Activated T-helper 1 cell treated with anti-CD3 and anti-CD28 coated beads, Interleukin-12 subunit alpha, Interleukin-12 subunit beta, Interleukin-2, Interleukin-4 antibody, amounts not matched to agents 30 ng/mL and 10 ng/mL and 1 ng/mL, durations not matched to agents 14 hours and 24 hours and 36 hours (primary cell): ENCODE data around the gene MT1F. TPM values are rescaled to one million over a fixed set of nuclear protein-coding genes. Genes with fewer than 3 reads are reported as not detected.

Source experiments
- DNase-seq: peaks from one replicate; pipeline ENCODE4 v3.0.0; 2021; ENCODE audit warnings: low spot score
- H3K27ac Mint-ChIP-seq: one replicate; pipeline ENCODE4 v1.8.0; 2021; ENCODE audit warnings: mild to moderate bottlenecking, mixed read lengths
- H3K27me3 Mint-ChIP-seq: one replicate; pipeline ENCODE4 v1.8.0; 2022; ENCODE audit warnings: mild to moderate bottlenecking, moderate library complexity, mixed read lengths; ENCODE audit not compliant: insufficient read depth
- H3K36me3 Mint-ChIP-seq: one replicate; pipeline ENCODE4 v1.8.0; 2021; ENCODE audit warnings: low read depth, mixed read lengths
- H3K4me1 Mint-ChIP-seq: one replicate; pipeline ENCODE4 v1.8.0; 2021; ENCODE audit warnings: low read depth, mixed read lengths
- H3K4me3 Mint-ChIP-seq: one replicate; pipeline ENCODE4 v1.8.0; 2021; ENCODE audit warnings: mild to moderate bottlenecking, moderate library complexity, mixed read lengths
- H3K9me3 Mint-ChIP-seq: one replicate; pipeline ENCODE4 v1.8.0; 2021; ENCODE audit warnings: mixed read lengths
- intact Hi-C: fragments of 100-400 bp; cut with micrococcal nuclease; formaldehyde crosslinking; loops from one replicate; pipeline ENCODE4 v1.15.1; 2024
- total RNA-seq: library from RNA; stranded (reverse); gene quantifications from 2 replicates; pipeline ENCODE4 v1.2.3, GENCODE V29; 2022

Gene MT1F
- total RNA-seq, 1 donor from 2014 or later: 5.2 TPM

GRCh38 chr16:56641166-56641565 lies 16.6 kb upstream of the MT1F start:
- Mint-ChIP-seq H3K27me3 (peaks cover 56% of the 10 kb centered on the region), H3K9me3 (no peaks in the 10 kb centered on the region), H3K4me1 (peaks cover 37% of the 10 kb centered on the region), H3K4me3 (no peak overlapping the region), H3K36me3 (no peaks in the 10 kb centered on the region), H3K27ac (no peak overlapping the region)
- intact Hi-C loops: no loop called here
- no peak for DNase-seq

- H3K27ac Mint-ChIP-seq: no peak overlapping the region
- H3K4me1 Mint-ChIP-seq: peaks cover 25% of the 10 kb centered on the region
- intact Hi-C loops: loop anchor here (1.0 to 2.0 kb wide), 7 partner anchors 14 to 66 kb away; partner anchors contain the start of genes MT1E, MT1F, MT1X and MT2A
- no peaks in the 10 kb centered on the region for H3K9me3 Mint-ChIP-seq
- peak overlapping the region; percentile 70 for H3K4me3 Mint-ChIP-seq
- DNase-seq: peak; percentile 75
- peaks cover 52% of the 10 kb centered on the region for H3K27me3 Mint-ChIP-seq
- H3K36me3 Mint-ChIP-seq: no peaks in the 10 kb centered on the region
Measured at GRCh38 chr16:56643080-56643778, 14.5 kb upstream of the MT1F start.

- H3K27ac Mint-ChIP-seq: no peak overlapping the region
- no peak for DNase-seq
- intact Hi-C loops: loop anchor here (1.0 to 2.0 kb wide), 7 partner anchors 13 to 67 kb away; partner anchors contain the start of genes MT1E, MT1F, MT1X and MT2A
- peaks cover 25% of the 10 kb centered on the region for H3K4me1 Mint-ChIP-seq
- peak overlapping the region; percentile 70 for H3K4me3 Mint-ChIP-seq
- peaks cover 54% of the 10 kb centered on the region for H3K27me3 Mint-ChIP-seq
- H3K36me3 Mint-ChIP-seq: no peaks in the 10 kb centered on the region
- no peaks in the 10 kb centered on the region for H3K9me3 Mint-ChIP-seq
Measured at GRCh38 chr16:56643833-56644232, 13.9 kb upstream of the MT1F start.

GRCh38 chr16:56645311-56645710 lies 12.4 kb upstream of the MT1F start:
- intact Hi-C loops: no loop called here
- peaks cover 43% of the 10 kb centered on the region for H3K27me3 Mint-ChIP-seq
- no peak overlapping the region for H3K4me3 Mint-ChIP-seq
- H3K27ac Mint-ChIP-seq: no peak overlapping the region
- DNase-seq: no peak
- no peaks in the 10 kb centered on the region for H3K9me3 Mint-ChIP-seq
- H3K36me3 Mint-ChIP-seq: no peaks in the 10 kb centered on the region
- peaks cover 25% of the 10 kb centered on the region for H3K4me1 Mint-ChIP-seq

DNA sequence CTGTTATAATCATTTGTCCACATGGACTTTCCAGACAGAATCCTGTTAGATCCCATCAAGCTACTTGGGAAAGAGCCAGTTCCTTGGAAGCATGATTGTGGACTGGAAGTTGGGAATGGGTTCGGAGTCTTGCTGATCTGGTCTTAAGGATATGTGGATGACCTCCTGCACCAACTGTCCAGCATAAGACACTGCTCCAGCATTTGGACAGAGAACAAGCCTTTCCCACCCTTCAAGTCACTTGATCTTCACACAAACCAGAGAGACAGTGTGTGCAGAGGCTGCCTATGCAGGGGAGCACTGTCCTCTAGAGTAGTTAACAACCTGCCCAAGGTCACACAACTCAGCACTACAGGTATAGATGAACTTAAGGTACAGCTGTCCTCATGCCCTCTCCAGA lies 11.9 kb upstream of the MT1F start:
- Mint-ChIP-seq H3K4me3 (no peak overlapping the region), H3K4me1 (peaks cover 25% of the 10 kb centered on the region), H3K27ac (no peak overlapping the region), H3K9me3 (no peaks in the 10 kb centered on the region), H3K36me3 (no peaks in the 10 kb centered on the region), H3K27me3 (peaks cover 38% of the 10 kb centered on the region)
- no peak for DNase-seq
- intact Hi-C loops: no loop called here

- Mint-ChIP-seq H3K4me1 (peaks cover 15% of the 10 kb centered on the region), H3K36me3 (peaks cover 1% of the 10 kb centered on the region), H3K4me3 (no peak overlapping the region), H3K27ac (no peak overlapping the region), H3K27me3 (peaks cover 44% of the 10 kb centered on the region), H3K9me3 (no peaks in the 10 kb centered on the region)
- no peak for DNase-seq
- intact Hi-C loops: no loop called here
Measured at GRCh38 chr16:56647641-56648431, 9.9 kb upstream of the MT1F start.

DNA sequence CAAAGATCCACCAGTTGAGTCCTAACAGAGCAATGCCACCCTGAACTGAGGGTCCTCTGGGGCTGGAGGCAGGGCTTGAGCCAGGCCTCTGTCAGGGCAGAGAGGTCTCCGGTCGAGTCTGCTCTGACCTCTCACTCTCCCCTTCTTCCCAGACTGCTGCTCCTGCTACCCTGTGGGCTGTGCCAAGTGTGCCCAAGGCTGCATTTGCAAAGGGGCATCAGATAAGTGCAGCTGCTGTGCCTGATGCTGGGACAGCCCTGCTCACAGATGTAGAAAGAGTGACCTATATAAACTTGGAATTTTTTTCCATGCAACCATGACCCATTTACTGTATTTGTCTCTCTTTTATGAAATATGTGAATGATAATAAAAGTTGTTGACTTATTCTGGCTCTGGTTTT lies 8.5 kb upstream of the MT1F start:
- intact Hi-C loops: no loop called here
- peaks cover 42% of the 10 kb centered on the region for H3K27me3 Mint-ChIP-seq
- no peak overlapping the region for H3K4me3 Mint-ChIP-seq
- peaks cover 1% of the 10 kb centered on the region for H3K36me3 Mint-ChIP-seq
- H3K4me1 Mint-ChIP-seq: peaks cover 2% of the 10 kb centered on the region
- H3K9me3 Mint-ChIP-seq: no peaks in the 10 kb centered on the region
- no peak overlapping the region for H3K27ac Mint-ChIP-seq
- DNase-seq: no peak

GRCh38 chr16:56649820-56650219 lies 7.9 kb upstream of the MT1F start:
- Mint-ChIP-seq H3K4me1 (peaks cover under 1% of the 10 kb centered on the region), H3K27ac (no peak overlapping the region), H3K27me3 (peaks cover 43% of the 10 kb centered on the region), H3K4me3 (no peak overlapping the region), H3K36me3 (peaks cover 1% of the 10 kb centered on the region), H3K9me3 (no peaks in the 10 kb centered on the region)
- intact Hi-C loops: no loop called here
- no peak for DNase-seq

DNA sequence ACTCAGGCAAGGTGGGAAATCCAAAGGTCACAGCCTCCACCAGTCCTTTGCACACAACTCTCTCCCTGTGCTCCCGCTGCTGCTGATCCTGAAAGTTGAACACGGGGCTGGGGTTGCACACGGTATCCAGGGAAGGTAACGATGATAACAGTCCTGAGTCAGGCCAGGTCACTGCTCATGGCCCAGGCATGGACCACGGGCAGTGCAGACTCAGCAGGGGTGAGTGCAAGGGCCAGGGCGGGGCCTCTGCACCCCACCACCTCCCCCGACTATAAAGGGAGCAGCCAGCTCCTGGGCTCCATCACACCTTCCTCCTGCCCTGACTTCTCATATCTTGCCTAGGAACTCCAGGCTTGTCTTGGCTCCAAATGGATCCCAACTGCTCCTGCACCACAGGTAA lies 6.2 kb upstream of the MT1F start, which contains the start of gene MT1B:
Gene MT1B, plus strand, starts transcription at position 301 of the 400 bp plus-strand sequence. Its CDS starts 68 bp downstream, at position 369.
- Mint-ChIP-seq H3K9me3 (no peaks in the 10 kb centered on the region), H3K27me3 (peaks cover 39% of the 10 kb centered on the region), H3K27ac (no peak within 1 kb of the TSS), H3K4me1 (peaks cover 4% of the 10 kb centered on the region), H3K36me3 (peaks cover 1% of the 10 kb centered on the region), H3K4me3 (no peak within 1 kb of the TSS)
- DNase-seq: no peak
- intact Hi-C loops: no loop called here

GRCh38 chr16:56652600-56652999 lies 5.2 kb upstream of the MT1F start:
- peaks cover 1% of the 10 kb centered on the region for H3K36me3 Mint-ChIP-seq
- H3K9me3 Mint-ChIP-seq: no peaks in the 10 kb centered on the region
- H3K27me3 Mint-ChIP-seq: peaks cover 31% of the 10 kb centered on the region
- no peak overlapping the region for H3K27ac Mint-ChIP-seq
- no peak overlapping the region for H3K4me3 Mint-ChIP-seq
- peaks cover 8% of the 10 kb centered on the region for H3K4me1 Mint-ChIP-seq
- DNase-seq: no peak
- intact Hi-C loops: no loop called here

GRCh38 chr16:56653218-56653617 lies 4.5 kb upstream of the MT1F start:
- intact Hi-C loops: no loop called here
- no peak overlapping the region for H3K4me3 Mint-ChIP-seq

DNA sequence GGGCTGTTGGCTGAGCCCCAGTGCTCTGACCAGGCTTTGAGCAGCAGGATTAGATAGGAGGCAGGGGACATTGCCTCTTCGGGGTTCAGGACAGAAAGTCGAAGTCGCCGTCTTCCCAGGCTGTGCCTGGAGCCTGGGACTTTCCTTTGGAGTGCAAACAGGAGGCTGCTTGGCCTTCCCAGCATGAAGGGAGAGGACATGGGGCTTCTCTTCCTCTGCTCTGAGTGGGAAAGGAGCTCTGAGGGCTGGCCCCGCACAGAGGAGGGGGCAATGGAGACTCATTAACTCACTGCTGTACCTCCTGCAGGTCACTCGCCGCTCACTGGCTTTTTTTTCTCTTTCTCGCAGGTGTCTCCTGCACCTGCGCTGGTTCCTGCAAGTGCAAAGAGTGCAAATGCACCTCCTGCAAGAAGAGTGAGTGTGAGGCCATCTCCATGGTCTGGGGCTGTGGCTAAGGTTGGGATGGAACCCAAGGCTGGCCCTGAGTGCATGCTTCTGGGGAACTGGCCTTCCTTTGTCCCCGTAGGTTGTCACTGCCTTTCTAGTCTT lies 642 bp downstream of the MT1F start:
- peaks cover 5% of the 10 kb centered on the region for H3K36me3 Mint-ChIP-seq
- H3K9me3 Mint-ChIP-seq: no peaks in the 10 kb centered on the region
- intact Hi-C loops: no loop called here
- no peak for DNase-seq
- peak overlapping the region; percentile 98 for H3K4me3 Mint-ChIP-seq
- H3K27me3 Mint-ChIP-seq: peaks cover 19% of the 10 kb centered on the region
- peak overlapping the region; percentile 82 for H3K27ac Mint-ChIP-seq
- H3K4me1 Mint-ChIP-seq: peaks cover 30% of the 10 kb centered on the region

More at GRCh38 chr16:56653218-56653617, 4.5 kb upstream of the MT1F start:
- no peak for DNase-seq
- Mint-ChIP-seq H3K27me3 (peaks cover 31% of the 10 kb centered on the region), H3K36me3 (peaks cover 1% of the 10 kb centered on the region), H3K27ac (no peak overlapping the region), H3K4me1 (peaks cover 14% of the 10 kb centered on the region), H3K9me3 (no peaks in the 10 kb centered on the region)
